ENCODE data around the gene XAF1. TPM values are rescaled to one million over a fixed set of nuclear protein-coding genes. Genes with fewer than 3 reads are reported as not detected.
"Not testable (repeated sequence)": the region's sequence is repeated elsewhere in the genome, so short reads cannot be mapped to it uniquely, and the experiment has no call there.

XAF1 gene
- total RNA-seq, 4 donors from 2014 or later = 6.7 to 15.5 (median 14.1) TPM

DNA sequence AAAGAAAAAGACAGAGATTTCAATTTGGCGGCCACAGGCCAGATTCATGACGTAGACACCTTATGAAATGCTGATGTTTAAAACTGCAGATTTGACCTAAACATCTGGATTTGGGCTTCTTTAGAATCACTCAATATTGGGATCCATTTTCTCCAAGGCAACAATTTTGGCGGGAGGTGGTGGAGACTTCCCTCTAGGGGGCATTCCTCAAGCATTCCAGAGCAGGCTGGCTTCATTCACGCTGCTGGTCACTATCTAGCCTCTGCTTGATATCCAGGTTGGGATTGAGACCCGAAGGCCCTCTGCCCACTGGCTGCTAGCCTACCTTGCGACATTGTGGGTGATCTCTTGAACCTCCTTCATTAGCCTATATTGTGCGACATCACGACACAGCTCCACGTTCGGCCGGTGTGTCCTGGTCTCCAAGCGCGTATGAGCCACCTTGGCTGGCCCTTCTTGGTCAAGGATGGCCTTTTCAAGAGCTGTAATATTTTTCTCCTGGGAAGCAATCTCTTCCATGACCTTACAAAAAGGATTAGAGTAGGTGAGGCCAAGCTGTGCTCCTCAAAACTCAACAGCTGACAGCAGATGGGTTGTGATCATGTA, 44.7 kb downstream of the XAF1 start:
- Histone ChIP-seq H3K36me3 (no peaks in the 10 kb centered on the region), H3K9me3 (no peaks in the 10 kb centered on the region), H3K27me3 (peaks cover 16% of the 10 kb centered on the region), H3K4me3 (no peak overlapping the region), H3K27ac (no peak overlapping the region), H3K4me1 (no peaks in the 10 kb centered on the region)
- intact Hi-C loops (cut with DNase I; ENCODE audit: low total_unique reads) (no loop called here), in situ Hi-C loops (cut with MboI; ENCODE audit: low pct_ligation_motif_present in 1 of 4, low pct_unique_long_range_greater_than_20kb in 1 of 4, low sequenced_read_pairs in 3 of 4) (no loop called here)
- DNase-seq = no peak
- 89 to 92% methylated on average over 2 to 13 of the region's 13 CpGs for WGBS, 2 donors (ENCODE audit: low coverage in 1 of 2)
- no peak for TF ChIP-seq POLR2AphosphoS5 (IDR thresholded peaks at IDR 0.05)
- TF ChIP-seq POLR2A (IDR thresholded peaks at IDR 0.05) = no peak
- TF ChIP-seq CTCF (IDR thresholded peaks at IDR 0.05) = no peak
- TF ChIP-seq EP300 (IDR thresholded peaks at IDR 0.05; ENCODE audit: low read depth) = no peak

- H3K4me3 ChIP-seq = no peak overlapping the region
- intact Hi-C loops (cut with DNase I; ENCODE audit: low total_unique reads) = no loop called here
- no peak overlapping the region for H3K27ac ChIP-seq
- TF ChIP-seq POLR2AphosphoS5 (IDR thresholded peaks at IDR 0.05) (no peak), POLR2A (IDR thresholded peaks at IDR 0.05) (no peak), CTCF (IDR thresholded peaks at IDR 0.05) (no peak), EP300 (IDR thresholded peaks at IDR 0.05; ENCODE audit: low read depth) (no peak)
- in situ Hi-C loops (cut with MboI; ENCODE audit: low pct_ligation_motif_present in 1 of 4, low pct_unique_long_range_greater_than_20kb in 1 of 4, low sequenced_read_pairs in 3 of 4) = no loop called here
- H3K4me1 ChIP-seq = no peaks in the 10 kb centered on the region
- no peaks in the 10 kb centered on the region for H3K36me3 ChIP-seq
- no peak for DNase-seq
- 70 to 89% methylated on average over 2 to 9 of the region's 9 CpGs for WGBS, 2 donors (ENCODE audit: low coverage in 1 of 2)
- H3K9me3 ChIP-seq = no peaks in the 10 kb centered on the region
- no peaks in the 10 kb centered on the region for H3K27me3 ChIP-seq
Measured at GRCh38 chr17:6811510-6811909, 55.7 kb downstream of the XAF1 start.

DNA sequence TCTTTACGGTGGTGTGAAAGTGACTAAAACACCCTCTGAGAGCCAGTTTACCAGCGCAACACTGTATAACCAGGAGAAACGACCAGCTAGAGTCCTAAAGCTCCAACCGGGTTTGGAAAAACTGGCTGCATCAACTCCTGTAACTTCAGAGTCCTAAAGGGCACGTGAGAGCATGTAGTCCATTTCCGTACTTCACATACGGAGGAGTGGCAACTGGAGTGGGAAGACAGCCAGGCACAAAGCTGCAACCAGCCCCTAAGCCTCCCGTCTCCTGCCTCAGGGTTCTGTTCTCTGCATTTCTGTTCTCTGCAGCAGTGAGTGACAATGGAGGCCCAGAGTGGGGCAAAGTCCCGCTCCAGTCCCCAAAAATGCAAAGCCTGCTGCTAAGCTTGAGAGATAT, 56.4 kb downstream of the XAF1 start:
- Histone ChIP-seq H3K27me3 (no peaks in the 10 kb centered on the region), H3K4me3 (no peak overlapping the region), H3K4me1 (no peaks in the 10 kb centered on the region), H3K27ac (no peak overlapping the region), H3K36me3 (no peaks in the 10 kb centered on the region), H3K9me3 (no peaks in the 10 kb centered on the region)
- WGBS, 2 donors (ENCODE audit: low coverage in 1 of 2) = 54 to 73% methylated on average over 2 to 9 of the region's 9 CpGs
- intact Hi-C loops (cut with DNase I; ENCODE audit: low total_unique reads) (no loop called here), in situ Hi-C loops (cut with MboI; ENCODE audit: low pct_ligation_motif_present in 1 of 4, low pct_unique_long_range_greater_than_20kb in 1 of 4, low sequenced_read_pairs in 3 of 4) (no loop called here)
- TF ChIP-seq EP300 (IDR thresholded peaks at IDR 0.05; ENCODE audit: low read depth) (no peak), POLR2AphosphoS5 (IDR thresholded peaks at IDR 0.05) (no peak), POLR2A (IDR thresholded peaks at IDR 0.05) (no peak), CTCF (IDR thresholded peaks at IDR 0.05) (no peak)
- DNase-seq = no peak

DNA sequence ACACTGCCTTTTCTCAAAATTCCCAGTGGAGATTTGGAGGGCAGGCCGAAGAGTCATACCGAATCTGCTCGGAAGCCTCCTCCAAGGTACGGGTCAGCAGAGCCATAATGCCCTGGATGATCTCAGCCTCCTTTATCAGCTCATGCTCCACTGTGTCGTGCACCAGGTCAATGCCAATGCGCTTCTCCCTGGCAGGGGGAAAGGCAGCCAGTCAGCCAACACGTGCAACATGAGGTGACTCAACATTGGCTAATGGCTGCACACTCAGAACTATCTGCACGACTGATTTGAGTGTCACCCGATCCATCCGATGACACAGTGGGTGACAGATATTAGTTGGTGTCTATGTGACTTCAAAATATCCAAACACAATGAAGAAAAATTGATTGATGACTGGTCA, 59.9 kb downstream of the XAF1 start:
- no peak for TF ChIP-seq POLR2AphosphoS5 (IDR thresholded peaks at IDR 0.05)
- no peak for TF ChIP-seq POLR2A (IDR thresholded peaks at IDR 0.05)
- no peak for TF ChIP-seq EP300 (IDR thresholded peaks at IDR 0.05; ENCODE audit: low read depth)
- no peak for TF ChIP-seq CTCF (IDR thresholded peaks at IDR 0.05)
- Histone ChIP-seq H3K27me3 (peaks cover 6% of the 10 kb centered on the region), H3K9me3 (no peaks in the 10 kb centered on the region), H3K27ac (no peak overlapping the region), H3K4me3 (no peak overlapping the region), H3K4me1 (no peaks in the 10 kb centered on the region), H3K36me3 (no peaks in the 10 kb centered on the region)
- intact Hi-C loops (cut with DNase I; ENCODE audit: low total_unique reads) (no loop called here), in situ Hi-C loops (cut with MboI; ENCODE audit: low pct_ligation_motif_present in 1 of 4, low pct_unique_long_range_greater_than_20kb in 1 of 4, low sequenced_read_pairs in 3 of 4) (no loop called here)
- no peak for DNase-seq
- 85 to 90% methylated on average over 6 to 10 of the region's 10 CpGs for WGBS, 2 donors (ENCODE audit: low coverage in 1 of 2)

DNA sequence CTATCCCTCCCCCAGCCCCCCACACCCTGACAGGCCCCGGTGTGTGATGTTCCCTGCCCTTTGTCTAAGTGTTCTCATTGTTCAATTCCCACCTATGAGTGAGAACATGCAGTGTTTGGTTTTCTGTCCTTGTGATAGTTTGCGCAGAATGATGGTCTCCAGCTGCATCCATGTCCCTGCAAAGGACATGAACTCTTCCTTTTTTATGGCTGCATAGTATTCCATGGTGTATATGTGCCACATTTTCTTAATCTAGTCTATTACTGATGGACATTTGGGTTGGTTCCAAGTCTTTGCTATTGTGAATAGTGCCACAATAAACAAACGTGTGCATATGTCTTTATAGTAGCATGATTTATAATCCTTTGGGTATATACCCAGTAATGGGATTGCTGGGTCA, 60.5 kb downstream of the XAF1 start:
- in situ Hi-C loops (cut with MboI; ENCODE audit: low pct_ligation_motif_present in 1 of 4, low pct_unique_long_range_greater_than_20kb in 1 of 4, low sequenced_read_pairs in 3 of 4); intact Hi-C loops (cut with DNase I; ENCODE audit: low total_unique reads): not testable (repeated sequence)

More for the DNA sequence above, 60.5 kb downstream of the XAF1 start:
- DNase-seq, H3K36me3 ChIP-seq, H3K4me1 ChIP-seq, H3K27ac ChIP-seq, H3K27me3 ChIP-seq, H3K9me3 ChIP-seq, H3K4me3 ChIP-seq: not testable (repeated sequence)
- 74 to 75% methylated on average over 2 to 3 of the region's 3 CpGs for WGBS, 2 donors (ENCODE audit: low coverage in 1 of 2)

All from transverse colon (tissue), 4 donors.